Measurements from ENCODE around the gene ZCCHC14. TPM values are rescaled to one million over a fixed set of nuclear protein-coding genes. Genes with fewer than 3 reads are reported as not detected.

ZCCHC14 gene
- total and polyA plus RNA-seq, 10 of the 15 experiments (the other 5 are each of a cell fraction or from before 2014, with no cell fraction given): 0.02 to 0.26 (median 0.05) TPM; not detected in 3

DNA sequence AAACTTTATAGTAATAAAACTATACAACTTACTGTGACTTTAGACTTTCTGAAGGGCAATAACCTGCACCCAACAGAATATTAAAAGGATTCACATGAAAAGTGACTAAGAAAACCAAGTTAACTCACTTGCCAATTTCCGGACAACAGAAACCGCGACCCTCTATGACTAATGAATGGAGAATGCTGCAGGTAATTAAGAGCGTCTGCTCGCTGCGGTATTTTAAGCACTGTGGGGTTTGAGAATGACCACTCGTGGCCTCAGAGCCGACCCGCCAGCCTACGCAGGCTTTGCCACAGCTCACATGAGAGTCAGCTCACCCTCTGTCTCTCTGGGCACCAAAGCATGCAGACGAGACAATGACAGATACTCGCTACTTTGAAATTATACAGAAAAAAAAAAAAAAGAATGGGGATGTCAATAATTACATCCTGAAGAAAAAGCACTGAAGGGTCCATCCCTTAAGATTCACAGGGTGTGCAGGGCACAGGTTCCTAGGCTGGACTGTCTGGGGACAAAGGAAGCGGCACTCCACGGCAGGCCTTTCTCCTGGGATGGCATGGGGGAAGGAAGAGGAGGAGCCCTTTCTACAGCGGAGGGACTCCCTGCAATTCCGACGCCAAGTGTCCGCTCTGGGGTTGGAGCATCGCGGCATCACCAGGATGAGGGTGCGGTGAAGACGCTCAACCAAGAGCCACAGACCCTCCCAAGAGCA is 35.0 kb downstream of the ZCCHC14 start:
- no peaks in the 10 kb centered on the region; the same call in 1 of the 2 replicates for H3K4me1 ChIP-seq (ENCODE audit: control insufficient read depth, insufficient read depth, low read length)
- intact Hi-C loops (cut with micrococcal nuclease; ENCODE audit: unreplicated experiment): no loop called here
- H3K4me3 ChIP-seq: no peak overlapping the region
- 29% methylated on average over 22 of the region's 22 CpGs for WGBS (ENCODE audit: insufficient coverage, insufficient replicate concordance, low lambda C conversion rate, missing lambda C conversion rate)
- H3K9ac ChIP-seq (ENCODE audit: control insufficient read depth, insufficient read depth, low read length): no peak overlapping the region
- CTCF ChIA-PET: no interaction called here
- H3K79me2 ChIP-seq (ENCODE audit: control insufficient read depth, insufficient read depth, low read length): no peaks in the 10 kb centered on the region
- H3K27ac ChIP-seq (ENCODE audit: control insufficient read depth, insufficient read depth): no peak overlapping the region
- no peaks in the 10 kb centered on the region for H4K20me1 ChIP-seq (ENCODE audit: control insufficient read depth, insufficient read depth)
- in situ Hi-C loops (cut with MboI): no loop called here
- SMC1A ChIA-PET (ENCODE audit: uncharacterized antibody, unreplicated experiment): interaction anchor here (0.7 to 1.2 kb wide), 2 partner anchors 22 to 41 kb away, joined by 3 to 4 read pairs; no protein-coding TSS in a partner anchor
- H2AFZ ChIP-seq (ENCODE audit: control insufficient read depth, low read depth, low read length): no peak overlapping the region
- no peaks in the 10 kb centered on the region for H3K36me3 ChIP-seq (ENCODE audit: control insufficient read depth in 2 of 2, insufficient read depth in 2 of 2, low read length in 1 of 2)
- H3K9me3 ChIP-seq (replicated peaks; ENCODE audit: control insufficient read depth, insufficient read depth, low read length): no peaks in the 10 kb centered on the region
- BruUV-seq (replicated peaks): no TSS peak
- RAD21 ChIA-PET (ENCODE audit: unreplicated experiment): no interaction called here
- H3K4me2 ChIP-seq (ENCODE audit: control insufficient read depth, insufficient read depth): no peak overlapping the region
- DNase-seq (ENCODE audit: low read depth, low spot score): peak; percentile 38
- FAIRE-seq: no peak
- no peaks in the 10 kb centered on the region for H3K27me3 ChIP-seq (replicated peaks in 1 of 2; ENCODE audit: control insufficient read depth in 2 of 2, insufficient read depth in 2 of 2, low read length in 1 of 2)
- POLR2A ChIA-PET: no interaction called here
- peak; percentile 93 for ATAC-seq
- TF ChIP-seq NBN (IDR thresholded peaks at IDR 0.05) (0 out of 2 replicates have a peak, but pooled peaks have one; percentile 47), POU2F2 (IDR thresholded peaks at IDR 0.05; ENCODE audit: borderline replicate concordance, low read depth, low read length) (peak; percentile 49; the same call in 1 of the 3 replicates), RCOR1 (conservative IDR thresholded peaks at IDR 0.05; ENCODE audit: low read depth, low read length) (no peak), RAD21 (IDR thresholded peaks at IDR 0.05; ENCODE audit: insufficient read depth, low read depth, low read length) (no peak), ETV6 (conservative IDR thresholded peaks at IDR 0.05 in 1 of 2, IDR thresholded peaks at IDR 0.05 in 1 of 2; ENCODE audit: borderline replicate concordance in 1 of 2, low read depth in 1 of 2) (no peak), EP300 (IDR thresholded peaks at IDR 0.05; ENCODE audit: borderline replicate concordance in 1 of 2, control insufficient read depth in 1 of 2, low read depth in 2 of 2, low read length in 2 of 2) (peak; percentile 47 to 77; a peak in 2 of 4 replicates), ZNF384 (IDR thresholded peaks at IDR 0.05; ENCODE audit: borderline replicate concordance, low read depth, low read length) (peak; percentile 15; the same call in 1 of the 2 replicates), YBX1 (IDR thresholded peaks at IDR 0.05) (no peak), MTA2 (IDR thresholded peaks at IDR 0.05; ENCODE audit: low read depth) (peak; percentile 96), DPF2 (IDR thresholded peaks at IDR 0.05) (peak; percentile 48; the same call in 1 of the 2 replicates), PAX5 (IDR thresholded peaks at IDR 0.05; ENCODE audit: borderline replicate concordance, low read depth, low read length) (peak; percentile 80; the same call in 1 of the 2 replicates), RUNX3 (IDR thresholded peaks at IDR 0.05; ENCODE audit: low read length) (peak; percentile 53), NRF1 (conservative IDR thresholded peaks at IDR 0.05; ENCODE audit: low read depth, low read length) (no peak), HCFC1 (IDR thresholded peaks at IDR 0.05; ENCODE audit: low read length) (no peak), TBL1XR1 (IDR thresholded peaks at IDR 0.05; ENCODE audit: low read depth, low read length) (peak; percentile 21; the same call in 1 of the 2 replicates), ZBTB33 (IDR thresholded peaks at IDR 0.05) (no peak)
- TF ChIP-seq, protein P1, sequence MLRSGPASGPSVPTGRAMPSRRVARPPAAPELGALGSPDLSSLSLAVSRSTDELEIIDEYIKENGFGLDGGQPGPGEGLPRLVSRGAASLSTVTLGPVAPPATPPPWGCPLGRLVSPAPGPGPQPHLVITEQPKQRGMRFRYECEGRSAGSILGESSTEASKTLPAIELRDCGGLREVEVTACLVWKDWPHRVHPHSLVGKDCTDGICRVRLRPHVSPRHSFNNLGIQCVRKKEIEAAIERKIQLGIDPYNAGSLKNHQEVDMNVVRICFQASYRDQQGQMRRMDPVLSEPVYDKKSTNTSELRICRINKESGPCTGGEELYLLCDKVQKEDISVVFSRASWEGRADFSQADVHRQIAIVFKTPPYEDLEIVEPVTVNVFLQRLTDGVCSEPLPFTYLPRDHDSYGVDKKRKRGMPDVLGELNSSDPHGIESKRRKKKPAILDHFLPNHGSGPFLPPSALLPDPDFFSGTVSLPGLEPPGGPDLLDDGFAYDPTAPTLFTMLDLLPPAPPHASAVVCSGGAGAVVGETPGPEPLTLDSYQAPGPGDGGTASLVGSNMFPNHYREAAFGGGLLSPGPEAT (IDR thresholded peaks at IDR 0.05; ENCODE audit: low read depth): peak; percentile 39; the same call in 1 of the 2 replicates
